GM12891 (cell line): Measurements from ENCODE around the gene DDX19B.

Source experiments
- POLR2A ChIP-seq: IDR thresholded peaks from 2 replicates; pipeline ENCODE4 v1.6.1; 2011; ENCODE audit warnings: low read depth, low read length, control low read depth
- POLR2AphosphoS5 ChIP-seq: IDR thresholded peaks from 2 replicates; pipeline ENCODE4 v1.6.1; 2011; ENCODE audit warnings: low read depth, low read length, control low read depth

DNA sequence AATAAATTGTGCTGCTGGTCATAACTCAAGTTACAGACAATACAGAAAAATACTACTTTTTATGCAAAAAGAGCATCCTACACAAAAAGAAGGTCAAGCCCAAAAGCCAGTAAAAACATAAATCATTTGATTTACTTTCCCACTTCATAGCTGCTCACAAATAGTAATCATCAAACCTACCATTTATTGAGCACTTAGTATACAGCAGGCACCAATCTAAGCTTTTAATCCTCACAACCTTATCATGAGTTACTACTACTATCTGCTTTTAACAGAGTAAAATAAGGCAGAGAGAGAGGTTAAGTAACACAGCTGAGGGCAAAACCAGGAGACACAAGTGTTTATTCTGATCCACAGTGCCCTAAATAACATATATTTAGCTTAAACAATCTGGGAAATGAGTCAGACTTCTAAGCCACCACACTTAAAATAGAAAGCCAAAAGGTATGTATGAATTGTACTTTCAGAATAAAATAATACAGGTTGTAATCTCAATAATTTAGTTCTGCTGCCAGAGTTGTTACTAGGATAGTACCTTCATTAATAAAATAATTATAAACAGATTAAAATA lies 8.0 kb upstream of the DDX19B start:
- no peak for TF ChIP-seq POLR2A
- no peak for TF ChIP-seq POLR2AphosphoS5
